ENCODE data around the gene RXFP4. TPM values are rescaled to one million over a fixed set of nuclear protein-coding genes. Genes with fewer than 3 reads are reported as not detected.
"Not testable (repeated sequence)": the region's sequence is repeated elsewhere in the genome, so short reads cannot be mapped to it uniquely, and the experiment has no call there.

The RXFP4 gene
- total RNA-seq, 1 experiment from 2014 or later: 0.55 TPM

DNA sequence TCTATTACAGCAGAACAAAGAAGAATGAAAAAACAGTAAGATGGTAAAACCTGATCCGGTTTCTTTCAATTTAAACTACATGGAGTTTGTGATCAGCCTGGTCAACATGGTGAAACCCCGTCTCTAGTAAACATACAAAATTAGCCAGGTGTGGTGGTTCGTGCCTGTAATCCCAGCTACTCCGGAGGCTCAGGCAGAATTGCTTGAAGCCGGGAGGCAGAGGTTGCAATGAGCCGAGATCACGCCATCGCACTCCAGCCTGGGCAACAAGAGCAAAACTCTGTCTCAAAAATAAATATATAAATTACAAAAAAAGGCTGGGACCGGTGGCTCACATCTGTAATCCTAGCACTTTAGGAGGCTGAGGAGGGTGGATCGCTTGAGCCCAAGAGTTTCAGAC, 10.7 kb upstream of the RXFP4 start:
- DNase-seq (ENCODE audit: low read depth): not testable (repeated sequence)

DNA sequence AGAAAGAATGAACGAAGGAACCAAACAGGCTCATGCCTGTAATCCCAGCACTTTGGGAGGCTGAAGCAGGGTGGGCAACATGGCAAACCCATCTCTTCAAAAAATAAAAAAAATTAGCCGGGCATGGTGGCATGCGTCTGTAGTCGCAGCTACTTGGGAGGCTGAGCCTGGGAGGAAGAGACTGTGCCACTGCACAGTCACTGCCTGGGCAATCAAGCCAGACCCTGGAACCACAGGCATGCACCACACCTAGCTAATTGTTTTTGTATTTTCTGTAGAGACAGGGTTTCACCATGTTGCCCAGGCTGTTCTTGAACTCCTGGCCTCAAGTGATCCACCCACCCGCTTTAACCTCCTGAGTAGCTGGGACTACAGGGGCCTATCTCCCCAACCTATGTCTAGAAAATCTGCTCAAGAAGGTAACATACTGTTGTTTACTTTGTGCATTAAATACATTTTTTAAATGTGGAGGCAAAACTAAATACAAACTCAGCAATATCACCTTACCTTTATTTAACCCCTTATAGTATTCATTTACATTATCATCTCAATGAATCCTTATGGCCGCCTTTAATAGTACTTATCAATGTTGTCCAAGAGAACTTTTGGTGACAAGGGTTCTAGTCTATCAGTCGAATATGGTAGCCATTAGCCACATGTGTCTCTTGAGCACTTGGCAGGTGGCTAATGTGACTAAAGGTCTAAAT, 10.0 kb upstream of the RXFP4 start:
- DNase-seq (ENCODE audit: low read depth): peak; percentile 74

DNA sequence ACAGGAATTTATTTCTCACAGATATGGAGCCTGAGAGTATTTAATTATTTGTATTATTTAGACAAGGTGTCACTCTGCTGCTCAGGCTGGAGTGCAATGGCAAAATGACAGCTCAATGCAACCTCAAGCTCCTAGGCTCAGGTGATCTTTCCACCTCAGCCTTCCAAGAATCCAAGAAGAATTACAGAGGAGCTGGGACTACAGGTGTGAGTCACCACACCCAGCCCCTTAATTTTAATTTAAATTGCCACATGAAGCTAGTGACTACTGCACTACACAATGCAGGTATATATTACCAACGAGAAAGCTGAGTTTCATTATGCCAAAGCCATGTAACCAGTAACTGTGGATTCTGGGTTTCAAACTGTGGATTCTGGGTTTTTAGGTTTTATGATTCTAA, 9.4 kb upstream of the RXFP4 start:
- DNase-seq (ENCODE audit: low read depth): no peak

- DNase-seq (ENCODE audit: low read depth): no peak
Observed at GRCh38 chr1:155932487-155932886, 9.0 kb upstream of the RXFP4 start.

DNA sequence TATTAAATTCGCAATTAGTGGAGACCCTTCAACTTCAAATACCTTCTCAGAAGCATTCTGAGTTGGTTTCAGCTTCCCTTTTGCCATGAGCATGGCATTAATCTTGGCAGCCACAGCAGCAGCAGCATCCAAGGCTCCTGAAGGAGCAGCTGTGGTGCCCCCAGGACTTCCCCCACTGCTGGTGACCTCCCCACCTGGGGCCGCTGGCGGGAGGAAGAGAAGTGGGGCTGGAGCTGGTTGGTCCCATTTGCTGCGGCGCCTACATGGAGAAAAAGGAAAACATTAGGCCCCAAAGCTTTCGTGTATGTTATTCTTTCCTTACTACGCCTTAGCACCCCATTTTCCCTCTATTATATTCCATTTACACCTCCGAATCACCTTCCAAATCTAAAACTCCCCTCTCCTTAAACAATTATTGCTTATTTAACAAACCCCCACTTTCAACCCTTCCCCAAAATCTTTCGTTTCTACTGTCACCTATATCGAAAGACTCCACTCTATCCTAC, 7.8 kb upstream of the RXFP4 start:
- no peak for DNase-seq (ENCODE audit: low read depth)

- DNase-seq (ENCODE audit: low read depth): peak; percentile 99
Observed at GRCh38 chr1:155934097-155934935, 7.1 kb upstream of the RXFP4 start, which contains the start of gene KHDC4. TSS of gene KHDC4 (minus strand) at chr1:155934413. CDS start at chr1:155934373, 40 bp downstream.

- DNase-seq (ENCODE audit: low read depth): no peak
Observed at GRCh38 chr1:155934936-155935590, 6.4 kb upstream of the RXFP4 start.

GRCh38 chr1:155938220-155938627, 3.2 kb upstream of the RXFP4 start:
- DNase-seq (ENCODE audit: low read depth): peak; percentile 77

DNA sequence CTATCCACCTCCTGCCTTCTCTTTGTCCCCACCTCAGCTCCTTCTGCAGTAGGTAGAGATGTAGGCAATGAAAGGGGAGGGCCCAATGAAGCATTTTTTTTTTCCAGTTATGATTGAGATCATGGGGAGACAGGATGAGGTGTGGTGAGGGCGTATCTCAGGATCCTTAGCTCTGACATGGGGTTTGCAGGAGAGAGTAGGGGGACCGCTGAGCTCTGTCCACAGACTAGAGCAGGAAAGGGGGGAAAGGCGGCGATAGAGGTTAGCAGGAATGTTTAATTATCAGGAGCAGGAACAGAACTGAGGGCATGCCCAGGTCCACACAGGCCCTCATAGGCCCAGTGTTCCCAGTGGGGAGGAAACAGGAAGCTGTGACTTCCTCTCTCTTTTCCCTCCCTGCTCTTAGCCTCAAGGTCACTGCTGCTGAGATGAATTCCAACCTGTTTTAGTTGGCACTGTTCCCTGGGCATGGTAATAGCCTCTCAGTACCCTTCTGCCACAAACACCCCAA, 901 bp upstream of the RXFP4 start:
- DNase-seq (ENCODE audit: low read depth): peak; percentile 85

- DNase-seq (ENCODE audit: low read depth): no peak
Observed at GRCh38 chr1:155941845-155942531, 550 bp downstream of the RXFP4 start.

GRCh38 chr1:155942578-155943141, 1.2 kb downstream of the RXFP4 start:
- DNase-seq (ENCODE audit: low read depth): no peak

DNA sequence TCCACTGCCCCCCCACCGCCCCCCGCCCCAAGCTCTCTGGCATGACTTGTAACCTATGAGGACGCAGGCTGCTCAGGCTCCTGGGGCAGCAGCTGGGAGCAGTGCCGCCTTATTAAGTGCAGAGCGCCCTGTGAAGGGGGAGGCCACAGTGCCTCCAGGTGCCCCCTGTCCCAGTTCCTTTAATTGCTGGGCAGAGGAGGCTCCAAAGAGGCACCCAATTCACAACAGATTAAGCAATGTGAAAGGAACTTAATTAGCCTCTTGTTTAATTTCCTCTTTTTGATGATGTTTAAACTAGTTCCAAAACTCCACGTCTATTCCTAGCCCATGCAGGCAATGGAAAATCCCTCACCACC, 3.0 kb downstream of the RXFP4 start:
- no peak for DNase-seq (ENCODE audit: low read depth)

- DNase-seq (ENCODE audit: low read depth): no peak
Observed at GRCh38 chr1:155946633-155947219, 5.3 kb downstream of the RXFP4 start.

DNA sequence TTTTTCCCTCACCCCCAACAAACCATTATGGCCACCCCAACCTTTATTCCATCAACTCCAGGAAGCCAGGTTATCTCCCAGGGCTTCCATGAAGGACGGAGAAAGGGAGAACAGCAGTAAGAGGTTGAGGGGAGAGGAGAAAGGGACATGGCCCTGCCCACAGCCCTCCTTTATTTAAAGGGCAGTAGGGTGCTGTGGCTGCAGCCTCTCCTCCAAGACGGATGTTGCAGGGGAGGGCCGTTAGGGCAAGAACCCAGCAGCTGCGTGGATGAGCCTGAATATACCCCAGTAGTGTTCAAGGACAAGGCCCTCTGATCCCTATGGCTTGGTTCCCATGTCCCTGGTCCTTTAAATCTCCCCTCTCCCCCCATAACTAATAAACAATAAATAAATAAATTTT, 5.9 kb downstream of the RXFP4 start:
- DNase-seq (ENCODE audit: low read depth): no peak

DNA sequence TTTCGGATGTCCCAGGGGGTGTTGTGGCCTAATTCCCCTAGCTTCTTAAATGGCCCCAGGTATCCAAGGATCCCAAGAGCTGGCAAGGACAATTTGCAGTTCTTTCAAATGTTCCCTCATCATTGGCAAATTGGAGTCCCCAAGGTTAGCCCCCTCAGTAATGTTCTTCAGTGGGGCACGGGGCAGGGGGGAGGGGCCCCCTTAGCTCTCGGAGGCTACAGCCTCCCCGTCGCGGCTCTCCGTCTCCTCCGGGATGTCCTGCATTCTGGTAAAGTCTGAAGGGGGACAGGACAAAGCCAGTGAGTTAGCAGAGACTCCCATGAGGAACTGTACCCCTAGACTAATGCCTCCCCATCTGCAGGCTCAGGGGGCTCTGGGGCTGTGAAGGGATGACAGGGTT, 6.3 kb downstream of the RXFP4 start:
- DNase-seq (ENCODE audit: low read depth): no peak

GRCh38 chr1:155950829-155951228, 9.4 kb downstream of the RXFP4 start:
- DNase-seq (ENCODE audit: low read depth): no peak

DNA sequence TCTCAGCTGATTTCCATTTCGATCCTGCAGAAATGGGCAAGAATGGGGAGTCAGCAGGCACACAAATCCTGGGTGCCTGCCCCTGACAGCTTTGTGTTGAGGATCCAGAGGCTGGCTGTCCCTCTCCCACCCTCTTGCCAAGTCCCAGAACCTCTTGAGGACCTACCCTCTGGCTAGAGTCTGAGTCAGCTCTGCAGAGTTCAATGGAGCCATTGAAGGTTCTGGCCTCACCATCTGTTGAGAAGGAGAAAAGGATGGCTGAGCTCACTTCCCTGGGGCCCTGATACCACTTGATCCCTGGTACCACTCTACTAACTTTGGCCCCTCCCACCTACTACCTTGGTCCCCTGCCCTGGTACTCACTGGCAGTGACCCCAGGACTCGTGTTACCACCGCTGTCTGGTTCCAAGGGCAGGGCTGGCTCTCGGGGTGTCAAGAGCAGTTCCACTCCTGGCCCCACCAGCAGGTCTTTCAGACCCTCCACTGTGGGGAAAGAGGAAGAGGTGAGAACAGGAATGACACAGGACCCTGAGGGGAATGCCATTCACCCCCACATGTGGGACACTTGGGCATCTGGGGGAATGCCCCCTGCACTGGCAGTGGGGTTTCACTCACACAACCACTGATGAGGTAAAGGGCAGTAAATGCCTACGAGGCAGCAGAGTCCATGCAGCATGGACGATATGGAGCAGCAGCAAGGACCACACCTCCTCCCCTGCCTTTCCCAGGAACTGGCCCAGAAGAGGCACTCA, 10.5 kb downstream of the RXFP4 start:
- no peak for DNase-seq (ENCODE audit: low read depth)

- DNase-seq (ENCODE audit: low read depth): no peak
Observed at GRCh38 chr1:155952505-155952890, 11.1 kb downstream of the RXFP4 start.

DNA sequence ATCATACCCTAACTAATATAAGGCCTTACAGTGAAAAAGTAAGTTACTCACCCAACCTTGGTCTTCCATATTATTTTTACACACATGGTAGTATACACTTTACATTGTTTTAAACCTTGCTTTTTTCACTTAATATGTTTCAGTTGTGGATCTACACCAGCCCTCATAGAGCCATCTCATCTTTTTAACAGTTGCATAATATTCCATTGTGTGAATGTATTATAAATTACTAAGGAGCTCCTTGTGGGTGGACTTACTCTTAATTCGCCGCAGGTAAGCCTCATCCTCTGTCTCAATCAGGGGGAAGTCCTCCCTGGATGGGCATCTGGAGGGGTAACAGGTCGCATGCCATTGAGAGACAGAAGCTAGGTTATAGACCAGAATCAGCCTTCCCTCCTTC, 13.2 kb downstream of the RXFP4 start:
- DNase-seq (ENCODE audit: low read depth): no peak

DNA sequence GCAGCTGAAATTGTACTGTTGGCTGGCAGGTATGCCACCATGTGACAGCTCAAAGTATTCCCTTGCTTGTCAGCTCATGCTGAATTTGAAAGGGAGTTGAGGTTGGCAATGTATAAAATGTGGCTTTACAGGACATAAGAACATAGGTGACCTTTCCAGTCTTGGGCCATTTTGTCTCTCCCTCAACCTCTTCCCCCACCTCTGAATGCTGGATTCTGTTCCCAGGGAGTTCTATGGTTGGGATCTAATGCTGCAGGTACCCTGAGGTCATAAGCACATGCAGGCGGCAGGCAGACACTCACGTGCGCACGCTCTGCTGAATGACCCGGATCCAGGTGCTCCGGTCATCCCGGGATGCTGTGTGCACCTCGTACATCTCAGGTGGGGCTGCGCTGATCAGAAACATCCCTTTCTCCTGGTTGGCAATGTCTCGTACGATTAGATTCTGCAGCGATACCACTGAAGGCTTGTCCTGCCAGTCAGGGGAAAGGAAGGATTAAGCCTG, 16.0 kb downstream of the RXFP4 start:
- no peak for DNase-seq (ENCODE audit: low read depth)

All from HT1080 (cell line).